ENCODE measurements around the gene UBASH3A.

UBASH3A gene

GRCh38 chr21:42433946-42434551 is 30.3 kb downstream of the UBASH3A start:
- peak overlapping the region; percentile 10 for H3K27ac Mint-ChIP-seq
- H3K4me1 Mint-ChIP-seq (ENCODE audit: low read depth): peaks cover 44% of the 10 kb centered on the region
- no peaks in the 10 kb centered on the region for H3K9me3 Mint-ChIP-seq (ENCODE audit: low read depth)
- H3K27me3 Mint-ChIP-seq: no peaks in the 10 kb centered on the region
- H3K36me3 Mint-ChIP-seq: peaks cover 47% of the 10 kb centered on the region
- no peak overlapping the region for H3K4me3 Mint-ChIP-seq

- Mint-ChIP-seq H3K36me3 (peaks cover 52% of the 10 kb centered on the region), H3K27me3 (no peaks in the 10 kb centered on the region), H3K4me3 (no peak overlapping the region), H3K27ac (peak overlapping the region; percentile 55), H3K9me3 (ENCODE audit: low read depth) (no peaks in the 10 kb centered on the region), H3K4me1 (ENCODE audit: low read depth) (peaks cover 52% of the 10 kb centered on the region)
These were observed 31.2 kb downstream of the UBASH3A start for GRCh38 chr21:42434884-42435283.

- H3K27ac Mint-ChIP-seq: no peak overlapping the region
- H3K4me3 Mint-ChIP-seq: no peak overlapping the region
- H3K36me3 Mint-ChIP-seq: peaks cover 54% of the 10 kb centered on the region
- no peaks in the 10 kb centered on the region for H3K27me3 Mint-ChIP-seq
- no peaks in the 10 kb centered on the region for H3K9me3 Mint-ChIP-seq (ENCODE audit: low read depth)
- peaks cover 57% of the 10 kb centered on the region for H3K4me1 Mint-ChIP-seq (ENCODE audit: low read depth)
These were observed 31.7 kb downstream of the UBASH3A start for GRCh38 chr21:42435401-42435800.

DNA sequence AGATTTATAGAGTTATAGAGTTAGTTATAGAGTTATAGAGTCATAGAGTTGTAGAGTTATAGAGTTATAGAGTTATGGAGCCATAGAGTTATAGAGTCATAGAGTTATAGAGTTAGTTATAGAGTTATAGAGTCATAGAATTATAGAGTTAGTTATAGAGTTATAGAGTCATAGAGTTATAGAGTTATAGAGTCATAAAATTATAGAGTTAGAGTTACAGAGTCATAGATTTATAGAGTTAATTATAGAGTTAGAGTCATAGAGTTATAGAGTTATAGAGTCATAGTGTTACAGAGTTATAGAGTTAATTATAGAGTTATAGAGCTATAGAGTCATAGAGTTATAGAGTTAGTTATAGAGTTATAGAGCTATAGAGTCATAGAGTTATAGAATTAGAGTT is 32.1 kb downstream of the UBASH3A start:
- no peaks in the 10 kb centered on the region for H3K27me3 Mint-ChIP-seq
- H3K4me1 Mint-ChIP-seq (ENCODE audit: low read depth): peaks cover 62% of the 10 kb centered on the region

DNA sequence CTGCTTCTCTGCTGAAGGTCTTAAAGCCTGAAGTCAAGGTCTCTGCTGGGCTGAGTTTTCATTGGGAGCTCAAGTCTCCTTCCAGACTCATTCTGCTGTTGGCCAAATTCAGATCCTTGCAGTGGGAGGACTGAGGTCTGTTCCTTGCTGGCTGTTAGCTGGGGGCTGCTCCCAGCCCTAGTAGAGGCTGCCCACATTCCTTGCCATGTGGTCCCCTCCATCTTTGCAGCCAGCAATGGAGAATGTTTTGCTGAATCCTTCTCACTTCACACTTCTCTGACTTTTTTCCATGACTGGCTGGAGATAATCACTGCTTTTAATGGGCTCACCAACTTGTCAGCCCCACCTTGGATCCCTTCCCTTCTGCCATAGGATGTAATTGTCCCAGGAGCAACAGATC is 33.2 kb downstream of the UBASH3A start:
- H3K4me1 Mint-ChIP-seq (ENCODE audit: low read depth): peaks cover 67% of the 10 kb centered on the region
- peaks cover 62% of the 10 kb centered on the region for H3K36me3 Mint-ChIP-seq
- H3K9me3 Mint-ChIP-seq (ENCODE audit: low read depth): no peaks in the 10 kb centered on the region
- H3K27me3 Mint-ChIP-seq: no peaks in the 10 kb centered on the region
- H3K4me3 Mint-ChIP-seq: no peak overlapping the region
- H3K27ac Mint-ChIP-seq: no peak overlapping the region

More for the DNA sequence above, 32.1 kb downstream of the UBASH3A start:
- Mint-ChIP-seq H3K36me3 (peaks cover 58% of the 10 kb centered on the region), H3K27ac (no peak overlapping the region), H3K9me3 (ENCODE audit: low read depth) (no peaks in the 10 kb centered on the region), H3K4me3 (no peak overlapping the region)

- Mint-ChIP-seq H3K36me3 (peaks cover 62% of the 10 kb centered on the region), H3K4me3 (no peak overlapping the region), H3K4me1 (ENCODE audit: low read depth) (peaks cover 71% of the 10 kb centered on the region), H3K27ac (no peak overlapping the region), H3K27me3 (no peaks in the 10 kb centered on the region), H3K9me3 (ENCODE audit: low read depth) (no peaks in the 10 kb centered on the region)
These were observed 34.1 kb downstream of the UBASH3A start for GRCh38 chr21:42437786-42438185.

DNA sequence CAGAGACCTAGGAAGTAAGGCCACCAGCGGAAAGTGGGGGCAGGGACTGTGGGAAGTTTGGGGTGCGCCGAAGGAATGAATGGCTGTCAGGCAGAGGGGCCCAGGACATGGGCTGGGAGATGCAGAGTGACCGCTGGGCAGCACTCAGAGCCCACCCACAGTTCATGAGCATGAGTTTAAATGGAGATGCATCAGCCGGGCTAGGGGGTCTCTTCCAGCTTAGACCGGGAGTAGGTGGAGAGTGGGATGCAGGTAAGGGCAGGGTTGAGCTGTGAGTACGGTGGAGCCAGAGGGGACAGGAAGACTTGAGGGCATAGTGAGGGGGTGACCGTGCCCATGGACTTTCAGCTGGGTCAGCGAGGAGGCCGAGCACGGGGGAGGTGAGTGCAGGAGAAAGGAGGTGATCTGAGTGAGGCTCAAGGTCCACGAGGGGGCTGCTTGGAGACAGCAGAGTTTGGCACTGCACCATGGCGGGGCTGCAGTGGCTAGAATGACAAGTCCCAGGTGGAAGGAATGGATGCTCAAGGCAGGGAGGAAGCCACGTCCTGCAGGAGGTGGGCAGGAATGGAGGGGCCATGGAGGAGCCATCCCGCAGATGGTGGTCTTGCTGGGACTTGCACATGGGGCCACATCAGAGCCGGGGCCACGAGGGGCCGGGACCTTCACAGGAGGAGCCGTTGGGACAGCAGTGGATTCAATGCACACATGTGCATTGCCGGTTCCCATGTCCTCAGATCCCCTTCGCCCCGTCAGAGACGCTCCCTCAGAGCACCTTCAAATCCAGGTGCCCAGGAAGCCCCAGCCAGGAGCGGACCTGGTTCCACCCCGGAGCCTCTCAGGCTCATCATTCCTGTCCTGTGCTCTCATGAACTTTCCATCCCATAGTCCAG is 34.9 kb downstream of the UBASH3A start:
- H3K9me3 Mint-ChIP-seq (ENCODE audit: low read depth): no peaks in the 10 kb centered on the region
- H3K27me3 Mint-ChIP-seq: no peaks in the 10 kb centered on the region
- H3K4me1 Mint-ChIP-seq (ENCODE audit: low read depth): peaks cover 71% of the 10 kb centered on the region
- H3K27ac Mint-ChIP-seq: peak overlapping the region; percentile 34
- H3K4me3 Mint-ChIP-seq: no peak overlapping the region
- H3K36me3 Mint-ChIP-seq: peaks cover 57% of the 10 kb centered on the region

GRCh38 chr21:42439284-42440186 is 35.8 kb downstream of the UBASH3A start:
- Mint-ChIP-seq H3K4me1 (ENCODE audit: low read depth) (peaks cover 64% of the 10 kb centered on the region), H3K36me3 (peaks cover 54% of the 10 kb centered on the region), H3K27me3 (no peaks in the 10 kb centered on the region), H3K4me3 (no peak overlapping the region), H3K9me3 (ENCODE audit: low read depth) (no peaks in the 10 kb centered on the region), H3K27ac (peak overlapping the region; percentile 93)

- H3K4me3 Mint-ChIP-seq: peak overlapping the region; percentile 41
- peak overlapping the region; percentile 93 for H3K27ac Mint-ChIP-seq
- no peaks in the 10 kb centered on the region for H3K9me3 Mint-ChIP-seq (ENCODE audit: low read depth)
- no peaks in the 10 kb centered on the region for H3K27me3 Mint-ChIP-seq
- H3K36me3 Mint-ChIP-seq: peaks cover 47% of the 10 kb centered on the region
- H3K4me1 Mint-ChIP-seq (ENCODE audit: low read depth): peaks cover 57% of the 10 kb centered on the region
These were observed 36.6 kb downstream of the UBASH3A start for GRCh38 chr21:42440187-42440792.

GRCh38 chr21:42441963-42442362 is 38.3 kb downstream of the UBASH3A start:
- Mint-ChIP-seq H3K27me3 (no peaks in the 10 kb centered on the region), H3K36me3 (peaks cover 40% of the 10 kb centered on the region), H3K4me3 (no peak overlapping the region), H3K4me1 (ENCODE audit: low read depth) (peaks cover 54% of the 10 kb centered on the region), H3K9me3 (ENCODE audit: low read depth) (no peaks in the 10 kb centered on the region), H3K27ac (peak overlapping the region; percentile 42)

DNA sequence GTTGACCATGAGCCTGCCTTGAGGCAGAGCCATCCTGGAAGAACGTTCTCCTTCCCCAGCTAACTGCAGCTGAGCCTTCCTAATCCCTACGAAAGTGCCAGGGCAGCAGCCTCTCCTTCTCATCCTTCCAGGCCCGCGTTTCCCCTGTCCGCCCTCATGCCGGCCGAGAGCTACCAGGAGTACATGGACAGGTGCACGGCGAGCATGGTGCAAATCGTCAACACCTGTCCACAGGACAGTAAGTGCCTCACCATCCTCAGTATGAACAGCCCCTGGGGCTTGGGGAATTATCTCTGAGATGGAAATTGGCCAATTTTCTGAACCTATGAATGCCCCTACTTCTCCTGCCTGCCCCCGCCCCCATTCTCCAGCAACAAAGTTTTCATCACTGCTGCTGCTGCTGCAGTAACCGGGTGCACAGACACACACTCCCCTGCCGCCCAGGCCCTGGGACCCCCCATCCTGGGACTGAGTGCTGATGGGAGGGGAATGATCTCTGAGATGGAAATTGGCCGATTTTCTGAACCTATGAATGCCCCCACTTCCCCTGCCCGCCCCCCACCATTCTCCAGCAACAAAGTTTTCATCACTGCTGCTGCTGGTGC is 39.6 kb downstream of the UBASH3A start:
- Mint-ChIP-seq H3K4me1 (ENCODE audit: low read depth) (peaks cover 51% of the 10 kb centered on the region), H3K36me3 (peaks cover 44% of the 10 kb centered on the region), H3K4me3 (no peak overlapping the region), H3K27ac (peak overlapping the region; percentile 50), H3K9me3 (ENCODE audit: low read depth) (no peaks in the 10 kb centered on the region), H3K27me3 (no peaks in the 10 kb centered on the region)

DNA sequence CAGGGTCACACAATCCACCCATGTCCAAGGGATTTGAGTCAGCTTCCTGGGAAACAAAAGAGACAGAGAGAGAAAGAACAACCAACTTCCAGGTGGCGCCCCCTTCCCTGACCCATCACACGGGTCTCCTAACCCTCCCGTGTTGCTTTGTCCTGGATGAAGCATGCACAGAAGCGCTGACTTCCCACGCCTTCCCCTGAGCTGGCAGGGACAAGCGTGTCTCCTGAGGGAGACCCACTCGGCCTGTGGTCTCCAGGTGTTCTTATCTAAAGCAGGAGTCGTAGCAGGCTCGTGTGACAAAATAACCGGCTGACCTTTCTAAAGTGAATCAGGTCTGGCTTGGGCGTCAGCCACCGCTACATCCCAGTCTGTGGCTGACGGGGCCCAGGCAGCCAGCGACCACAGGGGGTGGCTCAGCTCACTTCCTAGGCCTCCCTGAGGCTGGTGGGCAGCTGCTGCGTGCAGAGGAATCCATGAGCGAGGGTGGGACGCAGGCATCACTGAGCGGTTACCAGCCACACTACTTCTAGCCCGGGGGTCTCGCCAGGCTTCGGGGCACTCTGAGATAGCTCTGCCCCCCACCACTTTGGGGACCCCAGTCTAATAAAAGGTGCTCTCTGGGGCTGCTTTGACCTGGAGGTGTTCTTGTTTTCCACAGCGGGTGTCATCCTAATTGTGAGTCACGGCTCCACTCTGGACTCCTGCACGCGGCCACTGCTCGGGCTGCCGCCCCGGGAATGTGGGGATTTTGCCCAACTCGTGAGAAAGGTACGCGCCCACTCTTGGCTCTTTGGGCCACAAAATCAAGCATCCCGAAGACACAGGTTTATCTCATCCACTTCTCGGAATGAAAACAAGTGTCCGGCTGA is 40.4 kb downstream of the UBASH3A start:
- Mint-ChIP-seq H3K4me1 (ENCODE audit: low read depth) (peaks cover 48% of the 10 kb centered on the region), H3K4me3 (no peak overlapping the region), H3K9me3 (ENCODE audit: low read depth) (no peaks in the 10 kb centered on the region), H3K27ac (peak overlapping the region; percentile 50), H3K36me3 (peaks cover 39% of the 10 kb centered on the region), H3K27me3 (no peaks in the 10 kb centered on the region)

- H3K4me3 Mint-ChIP-seq: no peak overlapping the region
- H3K27me3 Mint-ChIP-seq: no peaks in the 10 kb centered on the region
- no peaks in the 10 kb centered on the region for H3K9me3 Mint-ChIP-seq (ENCODE audit: low read depth)
- no peak overlapping the region for H3K27ac Mint-ChIP-seq
- H3K4me1 Mint-ChIP-seq (ENCODE audit: low read depth): peaks cover 44% of the 10 kb centered on the region
- peaks cover 35% of the 10 kb centered on the region for H3K36me3 Mint-ChIP-seq
These were observed 41.0 kb downstream of the UBASH3A start for GRCh38 chr21:42444745-42445059.
